LNCAP (cell line): ENCODE results near the gene NHLRC4.

Experiments
- TF ChIP-seq, protein P1 (sequence below): fragments of 450-650 bp; IDR thresholded peaks from 2 replicates; pipeline ENCODE4 v1.5.1; 2017; ENCODE audit warnings: mild to moderate bottlenecking

The NHLRC4 gene

DNA sequence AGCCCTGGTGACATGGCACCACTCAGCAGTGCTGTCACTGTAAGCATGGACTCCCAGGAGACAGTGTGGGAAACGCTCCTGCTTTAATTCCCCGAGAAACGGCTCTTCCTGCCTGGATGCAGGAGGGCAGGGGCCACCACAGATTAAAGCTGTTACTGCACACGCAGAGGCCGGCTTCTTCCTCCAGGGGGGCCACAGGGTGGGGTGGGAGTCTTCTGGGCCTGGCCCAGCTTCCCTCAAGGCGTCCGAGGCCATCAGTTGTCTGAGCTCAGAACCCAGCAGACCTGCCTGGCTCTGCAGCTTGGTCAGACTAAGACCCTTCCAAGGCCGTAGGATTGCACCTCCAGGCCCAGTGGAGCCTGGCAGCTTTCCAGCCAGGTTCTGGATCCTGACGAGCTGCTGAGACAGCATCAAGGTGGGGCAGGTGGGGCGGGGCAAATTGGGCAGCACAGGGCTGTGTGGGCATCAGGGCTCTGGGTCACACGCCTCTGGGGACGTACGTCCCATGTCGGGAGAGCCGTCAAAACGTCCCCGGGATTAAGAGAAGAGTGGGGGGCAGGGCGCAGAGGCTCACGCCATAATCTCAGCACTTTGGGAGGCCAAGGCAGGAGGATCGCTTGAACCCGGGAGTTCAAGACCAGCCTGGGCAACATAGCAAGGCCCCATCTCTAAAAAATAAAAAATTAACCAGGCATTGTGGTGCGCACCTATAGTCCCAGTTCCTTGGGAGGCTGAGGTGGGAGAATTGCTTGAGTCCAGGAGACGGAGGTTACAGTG lies 44.3 kb upstream of the NHLRC4 start:
- TF ChIP-seq, protein P1, sequence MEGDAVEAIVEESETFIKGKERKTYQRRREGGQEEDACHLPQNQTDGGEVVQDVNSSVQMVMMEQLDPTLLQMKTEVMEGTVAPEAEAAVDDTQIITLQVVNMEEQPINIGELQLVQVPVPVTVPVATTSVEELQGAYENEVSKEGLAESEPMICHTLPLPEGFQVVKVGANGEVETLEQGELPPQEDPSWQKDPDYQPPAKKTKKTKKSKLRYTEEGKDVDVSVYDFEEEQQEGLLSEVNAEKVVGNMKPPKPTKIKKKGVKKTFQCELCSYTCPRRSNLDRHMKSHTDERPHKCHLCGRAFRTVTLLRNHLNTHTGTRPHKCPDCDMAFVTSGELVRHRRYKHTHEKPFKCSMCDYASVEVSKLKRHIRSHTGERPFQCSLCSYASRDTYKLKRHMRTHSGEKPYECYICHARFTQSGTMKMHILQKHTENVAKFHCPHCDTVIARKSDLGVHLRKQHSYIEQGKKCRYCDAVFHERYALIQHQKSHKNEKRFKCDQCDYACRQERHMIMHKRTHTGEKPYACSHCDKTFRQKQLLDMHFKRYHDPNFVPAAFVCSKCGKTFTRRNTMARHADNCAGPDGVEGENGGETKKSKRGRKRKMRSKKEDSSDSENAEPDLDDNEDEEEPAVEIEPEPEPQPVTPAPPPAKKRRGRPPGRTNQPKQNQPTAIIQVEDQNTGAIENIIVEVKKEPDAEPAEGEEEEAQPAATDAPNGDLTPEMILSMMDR = no peak

DNA sequence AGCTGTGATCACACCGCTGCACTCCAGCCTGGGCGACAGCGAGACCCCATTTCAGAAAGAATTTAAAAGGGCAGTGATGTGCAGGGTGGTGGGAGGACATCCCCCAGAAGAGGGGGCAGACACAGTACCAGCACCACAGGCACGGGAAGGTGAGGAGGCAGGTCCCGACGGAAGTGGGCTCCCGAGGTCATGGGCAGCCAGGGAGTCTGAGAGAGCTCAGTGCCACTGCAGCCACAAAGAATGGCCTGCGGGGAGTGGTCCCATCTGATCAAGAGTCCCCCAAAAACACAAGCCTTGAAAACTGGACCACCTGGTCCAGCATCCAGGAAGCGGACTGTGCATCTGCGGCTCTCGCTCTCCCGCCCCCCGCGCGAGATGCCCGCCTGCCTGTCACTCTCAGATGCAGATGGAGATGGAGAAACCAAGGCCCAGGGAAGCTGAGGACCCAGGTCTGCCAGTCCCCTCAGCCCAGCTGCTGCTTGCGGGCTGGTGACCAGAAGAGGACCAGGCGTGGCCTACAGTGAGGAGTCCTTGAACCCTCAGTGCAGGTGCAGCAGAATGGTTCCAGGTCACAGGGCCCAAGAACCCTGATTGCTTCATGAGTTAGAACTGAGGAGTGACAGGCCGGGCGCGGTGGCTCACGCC lies 43.6 kb upstream of the NHLRC4 start:
- TF ChIP-seq, protein P1 = no peak

DNA sequence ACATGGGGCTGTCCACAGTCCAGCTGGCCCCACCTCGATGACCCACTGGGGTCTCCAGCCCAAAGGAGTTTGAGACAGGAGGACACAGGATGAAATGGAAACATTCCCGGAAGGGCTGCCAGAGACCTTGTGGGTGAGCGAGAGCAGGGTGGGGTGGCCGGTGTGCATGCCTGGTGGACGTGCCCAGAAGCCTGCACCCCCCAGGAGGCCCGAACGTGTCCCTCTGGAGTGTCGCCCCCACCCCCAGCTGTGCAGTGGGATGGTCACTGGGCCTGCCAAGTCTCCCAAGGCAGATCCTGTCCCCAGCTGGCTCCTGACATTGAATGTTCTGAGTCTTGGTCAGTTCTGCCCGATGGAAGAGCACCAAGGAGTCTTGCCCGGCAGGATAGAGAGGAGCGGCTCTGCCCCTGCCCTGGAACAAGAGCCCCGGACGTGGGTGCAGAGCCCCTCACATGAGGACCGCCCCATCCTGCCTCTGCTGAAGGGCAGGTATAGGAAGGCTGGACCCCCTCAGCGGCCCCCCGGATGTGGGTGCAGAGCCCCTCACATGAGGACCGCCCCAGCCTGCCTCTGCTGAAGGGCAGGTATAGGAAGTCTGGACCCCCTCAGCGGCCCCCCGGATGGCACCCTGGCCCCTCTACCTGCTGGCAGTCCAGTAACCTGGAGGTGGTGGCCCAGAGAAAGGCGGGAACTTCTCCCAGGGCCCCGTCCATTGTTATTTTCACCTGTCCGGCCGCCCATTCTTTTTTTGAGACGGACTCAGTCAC lies 42.3 kb upstream of the NHLRC4 start:
- TF ChIP-seq, protein P1 = no peak

DNA sequence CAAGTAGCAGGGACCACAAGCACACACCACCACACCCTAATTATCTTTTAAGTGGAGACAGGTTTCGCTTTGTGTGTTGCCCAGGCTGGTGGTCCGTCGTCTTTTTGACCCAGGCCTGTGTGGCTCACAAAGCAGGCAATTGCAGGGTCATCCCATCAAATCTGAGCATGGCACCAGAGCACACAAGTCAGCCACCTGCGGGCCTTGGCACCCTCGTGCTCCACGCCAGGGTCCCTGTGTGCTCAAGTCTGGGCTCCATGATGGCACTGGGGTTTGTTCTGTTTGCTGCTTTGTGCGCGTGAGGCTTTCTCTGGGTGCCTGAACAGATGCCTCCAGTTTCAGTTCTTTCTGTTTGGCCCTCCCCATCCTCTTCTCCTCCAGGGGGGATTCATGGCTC lies 41.7 kb upstream of the NHLRC4 start:
- TF ChIP-seq, protein P1 = no peak

DNA sequence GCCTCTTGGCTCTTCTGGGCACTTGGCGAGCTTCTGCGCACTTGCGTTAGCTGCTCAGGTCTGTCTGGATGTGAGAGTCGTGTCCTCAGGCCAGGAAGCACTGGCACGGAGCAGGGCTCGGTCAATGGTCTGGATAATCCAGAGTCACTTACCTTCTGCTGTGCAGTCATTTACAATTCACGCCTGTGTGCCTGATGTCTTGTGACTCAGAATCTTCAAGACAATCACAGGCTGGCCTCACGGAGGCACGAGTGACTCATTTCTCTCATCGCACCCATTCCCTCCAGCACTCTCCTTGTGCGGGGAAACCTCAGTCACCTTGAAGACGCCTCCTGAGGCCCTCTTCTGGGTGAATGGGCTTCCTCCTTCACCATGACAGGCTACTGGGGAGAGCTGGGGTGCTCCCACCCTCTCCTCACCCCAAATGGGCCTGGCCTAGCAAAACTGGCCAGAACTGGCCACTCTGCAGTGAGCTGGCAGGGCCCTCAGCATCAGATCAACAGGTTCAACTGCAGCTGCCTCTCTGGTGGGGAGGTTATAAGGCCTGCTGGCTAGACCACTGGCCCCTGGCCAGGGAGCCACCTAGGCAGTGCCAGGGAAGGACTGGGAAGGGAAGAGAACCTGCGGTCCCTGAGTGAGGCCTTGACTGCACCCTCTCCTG lies 41.2 kb upstream of the NHLRC4 start:
- TF ChIP-seq, protein P1 = no peak

DNA sequence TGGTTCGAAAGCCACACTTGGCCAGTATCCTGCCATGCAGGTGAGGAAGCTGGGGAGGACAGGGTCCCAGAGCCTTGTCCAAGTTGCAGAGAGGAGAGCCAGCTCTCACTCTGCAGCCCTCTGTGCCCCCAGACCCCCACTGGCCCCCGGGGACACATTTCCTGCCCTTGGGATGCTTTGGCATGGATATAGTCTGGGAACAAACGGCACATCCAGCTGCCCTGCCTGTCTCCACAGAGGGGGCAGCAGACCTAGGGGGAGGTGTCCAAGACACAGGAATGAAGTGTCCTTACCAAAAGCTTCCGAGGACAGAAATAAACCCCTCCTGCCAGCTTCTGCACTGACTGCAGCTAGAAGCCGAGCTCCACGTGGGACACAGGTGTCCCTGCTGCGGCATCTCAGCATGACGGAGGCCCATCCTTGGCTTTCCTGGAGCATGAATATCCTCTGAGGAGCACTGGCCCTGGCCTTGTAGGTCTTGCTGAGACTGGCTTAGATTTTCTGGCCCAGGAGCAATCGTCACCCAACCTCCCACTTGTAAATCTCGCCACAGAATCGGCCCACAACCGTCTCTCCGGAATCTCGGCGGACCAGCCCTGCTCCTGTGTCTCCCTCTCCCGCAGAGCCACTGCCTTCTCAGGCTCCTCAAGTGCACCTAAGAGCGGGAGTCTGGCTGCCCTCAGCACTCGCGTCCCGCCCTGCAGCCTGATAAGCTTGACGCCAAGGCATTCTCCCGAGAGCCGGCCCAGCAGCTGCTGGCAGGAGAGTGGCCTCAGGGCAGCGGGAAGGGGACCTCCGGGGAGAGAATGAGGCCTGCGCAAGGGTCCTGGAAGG lies 40.4 kb upstream of the NHLRC4 start:
- TF ChIP-seq, protein P1 = no peak
